Activated T-cell treated with anti-CD3 and anti-CD28 coated beads, Interleukin-2, amount 50 U/mL, for 24 hours (primary cell): ENCODE results near the gene PKD2.
"Not testable (repeated sequence)": the region's sequence is repeated elsewhere in the genome, so short reads cannot be mapped to it uniquely, and the experiment has no call there.

Experiments used
- DNase-seq: peaks from one replicate; pipeline ENCODE4 v3.0.0-alpha.2; 2020
- H3K27ac Mint-ChIP-seq: 2 replicates; pipeline ENCODE4 v1.8.0; 2020; ENCODE audit warnings: mild to moderate bottlenecking, mixed read lengths
- H3K27me3 Mint-ChIP-seq: 2 replicates; pipeline ENCODE4 v1.8.0; 2020; ENCODE audit warnings: mixed read lengths
- H3K36me3 Mint-ChIP-seq: 2 replicates; pipeline ENCODE4 v1.8.0; 2020; ENCODE audit warnings: low read depth, mixed read lengths
- H3K4me1 Mint-ChIP-seq: 2 replicates; pipeline ENCODE4 v1.8.0; 2020; ENCODE audit warnings: low read depth, mixed read lengths
- H3K4me3 Mint-ChIP-seq: 2 replicates; pipeline ENCODE4 v1.8.0; 2020; ENCODE audit warnings: mild to moderate bottlenecking, moderate library complexity, mixed read lengths
- H3K9me3 Mint-ChIP-seq: 2 replicates; pipeline ENCODE4 v1.8.0; 2020; ENCODE audit warnings: mixed read lengths

Gene PKD2

GRCh38 chr4:88115587-88115986 lies 108.2 kb downstream of the PKD2 start:
- no peaks in the 10 kb centered on the region for H3K27me3 Mint-ChIP-seq
- peaks cover 4% of the 10 kb centered on the region for H3K36me3 Mint-ChIP-seq
- H3K27ac Mint-ChIP-seq: no peak overlapping the region
- H3K4me3 Mint-ChIP-seq: no peak overlapping the region
- H3K9me3 Mint-ChIP-seq: peaks cover 21% of the 10 kb centered on the region
- H3K4me1 Mint-ChIP-seq: no peaks in the 10 kb centered on the region
- DNase-seq: no peak

- peaks cover 5% of the 10 kb centered on the region for H3K36me3 Mint-ChIP-seq
- H3K27me3 Mint-ChIP-seq: peaks cover 2% of the 10 kb centered on the region
- H3K9me3 Mint-ChIP-seq: peaks cover 24% of the 10 kb centered on the region
- no peak overlapping the region for H3K27ac Mint-ChIP-seq
- no peaks in the 10 kb centered on the region for H3K4me1 Mint-ChIP-seq
- no peak overlapping the region for H3K4me3 Mint-ChIP-seq
- DNase-seq: no peak
These were observed 112.5 kb downstream of the PKD2 start for GRCh38 chr4:88119943-88120342.

GRCh38 chr4:88122260-88122659 lies 114.8 kb downstream of the PKD2 start:
- H3K9me3 Mint-ChIP-seq: peaks cover 24% of the 10 kb centered on the region
- not testable (repeated sequence) for H3K36me3 Mint-ChIP-seq, H3K4me3 Mint-ChIP-seq, DNase-seq, H3K27ac Mint-ChIP-seq, H3K4me1 Mint-ChIP-seq, H3K27me3 Mint-ChIP-seq
